ENCODE data around the gene BAHCC1. TPM values are rescaled to one million over a fixed set of nuclear protein-coding genes. Genes with fewer than 3 reads are reported as not detected.
"Not testable (repeated sequence)": the region's sequence is repeated elsewhere in the genome, so short reads cannot be mapped to it uniquely, and the experiment has no call there.

Gene BAHCC1
- total RNA-seq, 1 donor from 2014 or later, result 61.3 TPM

GRCh38 chr17:81424151-81425017 is 29.1 kb downstream of the BAHCC1 start:
- Mint-ChIP-seq H3K9me3 (no peaks in the 10 kb centered on the region), H3K4me1 (no peaks in the 10 kb centered on the region), H3K27ac (ENCODE audit: unreplicated experiment) (no peak overlapping the region), H3K36me3 (ENCODE audit: low read depth) (no peaks in the 10 kb centered on the region), H3K4me3 (no peak overlapping the region), H3K27me3 (ENCODE audit: low read depth) (no peaks in the 10 kb centered on the region)
- TF ChIP-seq, protein P1, sequence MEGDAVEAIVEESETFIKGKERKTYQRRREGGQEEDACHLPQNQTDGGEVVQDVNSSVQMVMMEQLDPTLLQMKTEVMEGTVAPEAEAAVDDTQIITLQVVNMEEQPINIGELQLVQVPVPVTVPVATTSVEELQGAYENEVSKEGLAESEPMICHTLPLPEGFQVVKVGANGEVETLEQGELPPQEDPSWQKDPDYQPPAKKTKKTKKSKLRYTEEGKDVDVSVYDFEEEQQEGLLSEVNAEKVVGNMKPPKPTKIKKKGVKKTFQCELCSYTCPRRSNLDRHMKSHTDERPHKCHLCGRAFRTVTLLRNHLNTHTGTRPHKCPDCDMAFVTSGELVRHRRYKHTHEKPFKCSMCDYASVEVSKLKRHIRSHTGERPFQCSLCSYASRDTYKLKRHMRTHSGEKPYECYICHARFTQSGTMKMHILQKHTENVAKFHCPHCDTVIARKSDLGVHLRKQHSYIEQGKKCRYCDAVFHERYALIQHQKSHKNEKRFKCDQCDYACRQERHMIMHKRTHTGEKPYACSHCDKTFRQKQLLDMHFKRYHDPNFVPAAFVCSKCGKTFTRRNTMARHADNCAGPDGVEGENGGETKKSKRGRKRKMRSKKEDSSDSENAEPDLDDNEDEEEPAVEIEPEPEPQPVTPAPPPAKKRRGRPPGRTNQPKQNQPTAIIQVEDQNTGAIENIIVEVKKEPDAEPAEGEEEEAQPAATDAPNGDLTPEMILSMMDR (conservative IDR thresholded peaks at IDR 0.05), result no peak
- DNase-seq (ENCODE audit: low read depth, low spot score), result no peak

DNA sequence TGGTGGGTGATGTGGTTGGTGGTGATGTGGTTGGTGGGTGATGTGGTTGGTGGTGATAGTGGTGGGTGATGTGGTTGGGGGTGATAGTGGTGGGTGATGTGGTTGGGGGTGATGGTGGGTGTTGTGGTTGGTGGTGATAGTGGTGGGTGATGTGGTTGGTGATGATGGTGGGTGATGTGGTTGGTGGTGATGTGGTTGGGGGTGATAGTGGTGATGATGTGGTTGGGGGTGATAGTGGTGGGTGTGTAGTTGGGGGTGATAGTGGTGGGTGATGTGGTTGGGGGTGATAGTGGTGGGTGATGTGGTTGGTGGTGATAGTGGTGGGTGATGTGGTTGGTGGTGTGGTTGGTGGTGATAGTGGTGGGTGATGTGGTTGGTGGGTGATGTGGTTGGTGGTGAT is 29.8 kb downstream of the BAHCC1 start:
- H3K9me3 Mint-ChIP-seq; H3K36me3 Mint-ChIP-seq (ENCODE audit: low read depth); H3K4me3 Mint-ChIP-seq; H3K4me1 Mint-ChIP-seq; H3K27ac Mint-ChIP-seq (ENCODE audit: unreplicated experiment); DNase-seq (ENCODE audit: low read depth, low spot score); H3K27me3 Mint-ChIP-seq (ENCODE audit: low read depth): not testable (repeated sequence)

DNA sequence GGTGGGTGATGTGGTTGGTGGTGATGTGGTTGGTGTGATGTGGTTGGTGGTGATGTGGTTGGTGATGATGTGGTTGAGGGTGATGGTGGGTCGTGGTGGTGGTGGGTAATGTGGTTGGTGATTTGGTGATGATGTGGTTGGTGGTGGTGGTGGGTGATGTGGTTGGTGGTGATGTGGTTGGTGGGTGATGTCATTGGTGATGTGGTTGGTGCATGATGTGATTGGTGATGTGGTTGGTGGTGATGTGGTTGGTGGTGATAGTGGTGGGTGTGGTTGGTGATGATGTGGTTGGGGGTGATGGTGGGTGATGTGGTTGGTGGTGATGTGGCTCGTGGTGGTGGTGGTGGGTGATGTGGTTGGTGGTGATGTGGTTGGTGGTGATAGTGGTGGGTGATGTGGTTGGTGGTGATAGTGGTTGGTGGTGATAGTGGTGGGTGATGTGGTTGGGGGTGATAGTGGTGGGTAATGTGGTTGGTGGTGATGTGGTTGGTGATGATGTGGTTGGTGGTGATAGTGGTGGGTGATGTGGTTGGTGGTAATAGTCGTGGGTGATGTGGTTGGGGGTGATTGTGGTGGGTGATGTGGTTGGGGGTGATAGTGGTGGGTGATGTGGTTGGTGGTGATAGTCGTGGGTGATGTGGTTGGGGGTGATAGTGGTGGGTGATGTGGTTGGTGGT is 30.6 kb downstream of the BAHCC1 start:
- not testable (repeated sequence) for H3K36me3 Mint-ChIP-seq (ENCODE audit: low read depth); H3K4me3 Mint-ChIP-seq; H3K9me3 Mint-ChIP-seq; H3K4me1 Mint-ChIP-seq; H3K27me3 Mint-ChIP-seq (ENCODE audit: low read depth); DNase-seq (ENCODE audit: low read depth, low spot score); H3K27ac Mint-ChIP-seq (ENCODE audit: unreplicated experiment)

DNA sequence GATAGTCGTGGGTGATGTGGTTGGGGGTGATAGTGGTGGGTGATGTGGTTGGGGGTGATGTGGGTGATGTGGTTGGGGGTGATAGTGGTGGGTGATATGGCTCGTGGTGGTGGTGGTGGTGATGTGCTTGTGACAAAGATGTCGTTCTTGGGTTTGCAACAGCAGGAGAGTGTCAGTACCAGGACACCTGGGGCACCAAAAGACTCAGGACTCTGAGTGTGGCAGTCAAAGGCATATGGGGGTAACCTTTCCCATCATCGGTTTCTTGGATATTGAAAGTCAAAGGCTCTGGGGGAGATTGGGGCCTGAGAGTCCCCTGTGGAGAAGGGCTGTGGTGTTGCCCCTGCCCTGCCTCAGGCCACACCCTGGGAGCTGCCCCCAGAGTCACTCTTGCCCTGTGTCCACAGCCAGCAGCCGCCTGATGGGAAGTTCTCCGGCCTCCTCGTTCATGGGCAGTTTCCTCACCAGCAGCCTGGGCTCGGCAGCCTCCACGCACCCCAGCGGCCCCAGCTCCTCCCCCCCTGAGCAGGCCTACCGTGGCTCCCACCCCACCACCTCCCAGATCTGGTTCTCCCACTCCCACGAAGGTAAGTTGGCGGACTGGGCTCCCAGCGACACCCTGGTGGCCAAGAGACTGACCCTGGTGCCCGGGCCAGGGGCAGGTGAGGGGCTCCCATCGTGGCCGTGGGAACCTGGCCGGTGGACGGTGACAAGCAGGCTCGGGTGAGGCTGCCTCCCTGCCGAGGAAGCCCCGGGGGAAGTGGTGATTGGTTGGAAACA is 31.3 kb downstream of the BAHCC1 start:
- H3K9me3 Mint-ChIP-seq, result no peaks in the 10 kb centered on the region
- DNase-seq (ENCODE audit: low read depth, low spot score), result no peak
- no peaks in the 10 kb centered on the region for H3K27me3 Mint-ChIP-seq (ENCODE audit: low read depth)
- H3K27ac Mint-ChIP-seq (ENCODE audit: unreplicated experiment), result no peak overlapping the region
- TF ChIP-seq, protein P1 (conservative IDR thresholded peaks at IDR 0.05), result no peak
- no peak overlapping the region for H3K4me3 Mint-ChIP-seq
- no peaks in the 10 kb centered on the region for H3K4me1 Mint-ChIP-seq
- no peaks in the 10 kb centered on the region for H3K36me3 Mint-ChIP-seq (ENCODE audit: low read depth)

DNA sequence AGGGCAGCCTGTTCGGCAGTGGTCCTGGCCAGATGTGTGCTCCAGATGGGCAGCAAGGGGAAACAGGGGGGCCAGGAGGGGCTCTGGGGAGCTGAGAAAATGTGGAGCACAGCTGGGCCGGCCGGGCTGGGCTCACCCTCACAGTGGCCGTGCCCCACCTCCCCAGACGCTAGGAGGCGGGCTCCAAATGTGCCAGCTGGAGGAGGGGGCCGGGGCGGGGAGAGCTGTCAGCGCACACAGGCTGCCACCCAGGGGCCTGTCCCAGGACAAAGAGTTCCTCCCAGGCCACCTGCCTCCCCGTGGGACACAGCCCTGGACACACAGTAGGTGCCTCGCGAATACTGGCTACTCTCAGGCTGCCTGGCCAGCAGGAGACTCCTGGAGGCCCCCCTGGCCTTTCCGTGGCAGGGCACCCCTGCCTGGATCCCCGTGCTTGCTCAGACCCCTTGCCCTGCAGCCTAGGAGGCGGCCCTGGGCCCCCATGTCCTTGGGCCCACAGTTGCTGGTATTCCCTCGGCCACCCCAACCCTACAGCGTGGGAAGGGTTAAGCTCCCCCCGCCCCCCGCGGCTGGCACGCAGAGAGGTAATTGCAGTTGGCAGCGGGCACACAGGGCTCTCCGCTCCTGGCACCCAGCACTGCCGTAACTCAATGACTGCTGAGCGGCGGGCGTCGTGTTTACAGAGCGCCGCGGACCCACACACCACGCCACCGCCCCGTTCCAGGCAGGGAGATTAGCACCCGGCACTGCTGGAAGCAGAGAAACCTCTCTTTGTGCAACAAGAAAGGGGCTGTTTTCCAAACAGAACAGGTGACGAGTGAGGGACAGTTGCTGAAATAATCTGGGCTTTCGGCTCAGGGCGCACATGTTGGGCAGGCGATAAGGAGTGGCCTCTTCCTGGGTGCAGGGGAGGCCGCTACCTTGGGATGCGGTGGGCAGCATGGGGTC is 32.2 kb downstream of the BAHCC1 start:
- no peak for DNase-seq (ENCODE audit: low read depth, low spot score)
- Mint-ChIP-seq H3K27me3 (ENCODE audit: low read depth) (no peaks in the 10 kb centered on the region), H3K4me1 (no peaks in the 10 kb centered on the region), H3K9me3 (no peaks in the 10 kb centered on the region), H3K4me3 (no peak overlapping the region), H3K36me3 (ENCODE audit: low read depth) (no peaks in the 10 kb centered on the region), H3K27ac (ENCODE audit: unreplicated experiment) (no peak overlapping the region)
- TF ChIP-seq, protein P1 (conservative IDR thresholded peaks at IDR 0.05), result no peak

DNA sequence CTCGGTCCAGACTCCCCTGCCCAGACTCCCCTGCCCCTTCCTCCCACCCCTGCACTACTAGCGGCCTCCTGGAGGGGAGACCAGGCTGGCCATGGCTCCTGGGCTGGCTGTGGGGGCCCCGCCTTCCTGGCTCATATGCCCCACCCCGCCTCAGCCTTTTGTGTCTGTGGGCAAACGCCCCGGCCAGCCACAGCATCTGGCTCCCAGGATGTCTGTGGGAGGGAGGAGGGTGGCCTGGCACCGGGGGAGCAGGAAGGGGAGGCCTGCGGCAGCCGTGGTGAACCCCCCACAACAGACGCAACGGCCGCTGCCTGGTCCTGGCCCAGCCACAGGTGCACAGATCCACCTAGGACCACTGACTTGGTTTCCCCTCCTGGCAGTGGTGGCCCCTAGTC is 32.9 kb downstream of the BAHCC1 start:
- Mint-ChIP-seq H3K27me3 (ENCODE audit: low read depth) (no peaks in the 10 kb centered on the region), H3K9me3 (no peaks in the 10 kb centered on the region), H3K4me1 (no peaks in the 10 kb centered on the region), H3K36me3 (ENCODE audit: low read depth) (no peaks in the 10 kb centered on the region), H3K4me3 (no peak overlapping the region), H3K27ac (ENCODE audit: unreplicated experiment) (no peak overlapping the region)
- TF ChIP-seq, protein P1 (conservative IDR thresholded peaks at IDR 0.05), result no peak
- DNase-seq (ENCODE audit: low read depth, low spot score), result no peak
